Stimulated activated CD4-positive, alpha-beta T cell treated with anti-CD3 and anti-CD28 coated beads, Interleukin-1b, Interleukin-23, amount 100 ng/mL, for 1 hour (primary cell): Measurements from ENCODE around the gene LHFPL4.
A peak's percentile ranks its signal among the peaks of the same experiment; 100 is the strongest.
"Not testable (repeated sequence)": the region's sequence is repeated elsewhere in the genome, so short reads cannot be mapped to it uniquely, and the experiment has no call there.

ENCODE experiments used
- DNase-seq, 2 donors: peaks; one replicate each; pipeline ENCODE4 v3.0.0-alpha.2; 2020; ENCODE audit warnings: low read depth in 2 of 2

Gene LHFPL4

DNA sequence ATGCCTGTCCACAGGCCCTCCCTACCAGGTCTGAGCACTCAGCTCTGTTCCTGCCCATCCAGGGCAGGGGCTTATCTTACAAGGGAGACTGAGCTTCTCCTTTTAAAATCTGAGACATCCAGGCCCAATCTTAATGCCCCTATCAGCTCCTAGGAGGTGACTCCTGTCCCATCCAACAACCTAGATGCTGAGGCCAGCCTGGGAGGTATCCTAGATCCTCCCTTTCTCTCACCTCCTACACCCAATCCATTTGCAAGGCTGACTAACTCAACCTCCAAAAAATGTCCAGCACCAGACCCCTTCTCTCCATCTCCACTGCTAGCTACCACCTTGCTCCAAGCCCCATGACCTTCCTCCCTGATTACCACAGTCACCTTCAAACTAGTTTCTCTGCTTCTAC, 17.4 kb downstream of the LHFPL4 start:
- no peak for DNase-seq

DNA sequence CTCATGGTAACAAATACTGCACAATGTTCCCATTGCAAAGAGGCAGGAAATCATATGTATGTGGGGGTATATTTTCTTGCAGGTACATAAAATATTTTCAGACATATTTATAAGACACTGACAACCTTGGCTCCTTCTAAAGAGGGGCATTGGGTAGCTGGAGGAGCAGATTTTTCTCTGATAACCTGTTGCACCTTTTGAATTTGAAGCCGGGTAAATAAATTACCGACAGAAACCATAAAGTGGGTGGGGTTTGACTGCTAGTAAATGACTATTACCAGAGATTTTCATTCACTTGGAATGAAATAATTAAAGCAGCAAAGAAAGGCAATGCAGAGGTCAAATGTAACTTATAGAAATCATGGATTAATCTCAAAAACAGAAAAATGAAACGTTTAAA, 19.2 kb downstream of the LHFPL4 start:
- DNase-seq, result no peak

DNA sequence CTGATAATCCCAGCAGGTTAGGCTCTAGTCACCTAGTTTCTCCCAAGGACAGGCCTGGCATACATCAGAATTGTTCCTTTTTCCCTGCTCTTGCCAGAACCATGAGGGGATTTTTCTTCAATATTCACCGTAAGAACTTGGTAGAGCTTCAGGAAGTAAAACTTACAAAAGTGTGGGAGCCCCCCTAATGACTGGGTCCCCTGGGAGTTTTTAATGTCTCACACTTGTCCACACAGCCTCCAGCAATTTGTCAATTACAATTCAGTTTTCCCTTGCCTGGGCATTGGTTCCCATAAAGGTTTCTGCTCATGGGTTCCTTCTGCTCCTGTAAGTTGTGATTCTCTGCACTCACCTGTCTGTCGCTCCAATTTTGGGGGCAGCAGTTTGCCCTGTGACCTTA, 28.5 kb downstream of the LHFPL4 start:
- DNase-seq, result no peak

DNA sequence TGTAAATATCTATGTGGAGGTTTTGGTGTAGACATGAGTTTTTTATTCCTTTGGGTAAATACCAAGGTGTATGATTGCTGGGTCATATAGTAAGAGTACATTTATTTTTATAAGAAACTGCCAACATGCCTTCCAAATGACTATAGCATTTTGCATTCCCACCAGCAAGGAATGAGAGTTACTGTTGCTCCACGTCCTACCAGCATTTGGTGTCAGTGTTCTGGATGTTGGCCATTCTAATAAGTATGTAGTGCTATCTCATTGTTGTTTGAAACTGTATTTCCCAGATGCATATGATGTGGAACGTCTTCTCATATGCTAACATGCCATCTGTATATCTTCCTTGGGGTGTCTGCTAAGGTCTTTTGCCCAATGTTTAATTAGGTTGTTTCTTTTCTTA, 38.7 kb downstream of the LHFPL4 start:
- DNase-seq, result no peak

DNA sequence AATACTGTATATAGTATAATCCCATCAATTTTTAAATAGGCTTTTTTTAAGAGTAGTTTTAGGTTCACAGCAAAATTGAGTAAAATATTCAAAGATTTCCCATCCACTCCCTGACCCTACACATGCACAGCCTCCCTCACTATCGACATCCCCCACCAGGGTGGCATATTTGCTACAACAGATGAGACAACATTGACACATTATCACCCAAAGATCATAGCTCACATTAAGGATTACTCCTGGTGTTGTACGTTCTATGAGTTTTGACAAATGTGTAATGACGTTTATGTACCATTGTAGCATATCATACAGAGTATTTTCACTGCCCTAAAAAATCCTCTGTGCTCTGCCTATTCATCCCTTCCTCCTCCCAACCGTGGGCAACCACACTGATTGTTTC, 39.3 kb downstream of the LHFPL4 start:
- no peak for DNase-seq

DNA sequence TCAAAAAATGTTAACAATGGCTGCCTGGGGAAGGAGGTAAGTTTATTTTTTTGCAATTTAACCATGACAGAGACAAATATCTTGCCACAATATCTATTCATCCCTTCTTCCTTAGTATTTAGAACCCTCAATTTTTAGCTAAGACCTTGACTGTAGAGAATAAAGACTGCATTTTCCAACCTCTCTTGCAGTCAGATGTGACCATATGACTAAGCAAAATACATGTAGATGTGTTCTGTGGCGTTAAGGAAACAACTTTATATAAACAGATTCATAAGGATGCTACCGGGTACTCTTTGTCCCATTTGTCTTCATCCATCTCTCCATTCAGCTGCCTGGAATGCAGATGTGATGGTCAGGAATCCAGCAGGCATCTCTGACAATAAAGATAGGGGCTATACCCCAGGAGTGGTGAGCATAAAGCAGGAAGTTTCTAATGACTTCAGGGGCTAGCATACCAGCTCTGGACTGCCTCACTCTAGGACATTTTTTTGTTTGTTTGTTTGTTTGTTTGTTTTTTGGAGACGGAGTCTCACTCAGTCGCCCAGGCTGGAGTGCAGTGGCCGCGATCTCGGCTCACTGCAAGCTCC, 41.1 kb downstream of the LHFPL4 start:
- no peak for DNase-seq

DNA sequence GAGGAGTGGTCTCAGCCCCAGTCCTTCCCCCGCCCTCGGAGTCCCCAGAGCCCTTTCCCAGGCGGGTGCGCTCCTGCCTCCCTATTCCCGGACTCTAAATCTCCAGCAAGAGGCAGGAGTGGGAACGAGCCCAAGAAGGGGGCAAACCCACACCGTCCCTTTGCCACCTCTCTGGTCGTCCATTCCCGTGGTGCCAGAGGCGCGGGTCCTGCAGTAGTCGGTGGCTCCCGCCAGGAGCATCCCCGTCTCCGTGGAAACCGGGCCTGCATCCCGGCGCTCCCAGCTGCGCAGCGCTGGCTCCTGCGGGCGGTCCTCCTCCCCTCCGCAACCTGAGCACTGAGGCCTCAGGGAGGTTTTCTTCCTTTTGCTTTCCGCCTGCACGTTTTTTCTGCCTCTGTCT, 44.8 kb downstream of the LHFPL4 start:
- DNase-seq, result no peak

DNA sequence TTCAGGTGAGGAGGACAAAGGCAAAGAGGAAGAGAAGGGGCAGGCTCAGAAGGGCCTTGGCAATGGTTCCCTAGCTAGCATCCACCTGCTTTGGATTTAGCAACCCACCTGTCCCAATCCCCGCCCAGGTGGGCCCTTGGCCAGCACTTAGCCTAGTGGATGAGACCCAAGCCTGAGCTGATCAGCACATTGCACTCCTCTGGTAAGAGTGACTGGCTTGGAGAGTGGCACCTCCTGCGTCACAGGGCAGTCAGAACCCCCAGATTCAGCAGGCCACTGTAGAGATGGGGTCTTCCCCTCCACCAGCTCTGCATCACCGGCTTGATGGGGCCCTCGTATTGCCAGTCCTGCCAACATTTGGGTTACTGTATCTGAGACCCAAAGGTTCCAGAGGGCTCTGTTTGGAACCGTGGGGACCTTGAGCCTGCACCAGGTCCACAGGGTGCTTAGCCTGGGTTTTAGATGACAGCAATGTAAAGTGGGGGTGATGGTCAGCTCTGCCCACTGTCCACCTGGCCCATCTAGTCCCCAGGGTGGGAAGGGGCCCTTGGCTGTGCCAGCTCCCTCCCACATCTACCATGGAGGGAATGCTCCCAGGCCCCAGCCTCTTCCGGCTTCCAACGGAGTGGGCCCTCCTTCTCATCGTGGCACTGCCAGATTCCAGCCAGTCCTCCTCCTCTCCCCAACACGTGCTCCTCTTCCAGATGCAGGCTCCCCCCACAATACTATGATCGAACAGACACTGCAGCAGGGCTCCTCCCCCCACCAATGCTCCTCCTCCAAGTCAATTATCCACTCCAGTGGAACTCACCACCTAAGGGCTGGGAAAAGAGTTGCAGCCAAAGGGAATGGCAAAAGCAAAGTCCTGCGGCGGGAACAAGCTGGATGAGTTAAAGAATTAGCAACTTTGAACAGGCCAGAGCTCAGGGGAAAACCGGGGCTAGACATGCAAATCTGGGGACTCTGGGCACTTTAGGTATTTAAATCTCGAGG, 45.7 kb downstream of the LHFPL4 start:
- DNase-seq, result no peak

DNA sequence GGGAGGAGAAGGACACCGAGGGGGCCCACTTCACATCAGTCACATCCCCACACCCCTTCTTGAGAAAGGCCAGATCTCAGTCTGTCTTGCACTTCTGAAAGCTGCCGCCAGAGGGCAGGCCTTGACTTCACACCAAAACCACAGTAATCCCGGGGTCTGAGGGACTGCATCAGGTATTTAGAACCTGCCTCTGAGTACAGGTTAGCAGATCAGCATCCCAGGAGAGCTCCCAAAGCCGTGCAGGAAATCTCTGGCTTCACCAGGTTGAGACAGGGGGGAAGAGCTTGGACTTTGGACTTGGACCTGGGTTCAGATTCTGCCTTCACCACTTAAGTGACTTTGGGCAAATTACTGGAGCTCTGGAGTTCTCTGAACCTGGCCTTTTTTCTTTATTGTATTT, 50.3 kb downstream of the LHFPL4 start:
- DNase-seq, result peak; percentile 11 to 54

DNA sequence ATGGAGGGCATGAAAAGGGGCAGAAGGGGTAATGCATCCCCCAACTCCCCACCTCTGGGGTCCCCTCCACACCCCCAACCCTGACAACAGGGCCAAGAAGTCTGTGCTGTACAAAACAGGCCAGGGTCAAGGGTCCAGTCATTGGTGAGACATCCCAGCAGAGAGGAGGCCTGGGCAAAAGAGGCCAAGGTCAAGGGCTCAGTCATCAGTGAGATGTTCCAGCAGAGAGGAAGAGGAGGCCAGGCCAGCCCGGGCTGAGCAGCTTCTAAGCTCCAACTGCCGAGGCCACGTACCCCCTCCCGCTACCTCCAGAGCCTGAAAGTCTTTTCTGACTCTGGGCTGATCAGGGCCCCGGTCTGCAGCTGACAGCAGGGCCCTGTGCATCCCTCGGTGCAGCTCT, 52.4 kb downstream of the LHFPL4 start:
- no peak for DNase-seq

DNA sequence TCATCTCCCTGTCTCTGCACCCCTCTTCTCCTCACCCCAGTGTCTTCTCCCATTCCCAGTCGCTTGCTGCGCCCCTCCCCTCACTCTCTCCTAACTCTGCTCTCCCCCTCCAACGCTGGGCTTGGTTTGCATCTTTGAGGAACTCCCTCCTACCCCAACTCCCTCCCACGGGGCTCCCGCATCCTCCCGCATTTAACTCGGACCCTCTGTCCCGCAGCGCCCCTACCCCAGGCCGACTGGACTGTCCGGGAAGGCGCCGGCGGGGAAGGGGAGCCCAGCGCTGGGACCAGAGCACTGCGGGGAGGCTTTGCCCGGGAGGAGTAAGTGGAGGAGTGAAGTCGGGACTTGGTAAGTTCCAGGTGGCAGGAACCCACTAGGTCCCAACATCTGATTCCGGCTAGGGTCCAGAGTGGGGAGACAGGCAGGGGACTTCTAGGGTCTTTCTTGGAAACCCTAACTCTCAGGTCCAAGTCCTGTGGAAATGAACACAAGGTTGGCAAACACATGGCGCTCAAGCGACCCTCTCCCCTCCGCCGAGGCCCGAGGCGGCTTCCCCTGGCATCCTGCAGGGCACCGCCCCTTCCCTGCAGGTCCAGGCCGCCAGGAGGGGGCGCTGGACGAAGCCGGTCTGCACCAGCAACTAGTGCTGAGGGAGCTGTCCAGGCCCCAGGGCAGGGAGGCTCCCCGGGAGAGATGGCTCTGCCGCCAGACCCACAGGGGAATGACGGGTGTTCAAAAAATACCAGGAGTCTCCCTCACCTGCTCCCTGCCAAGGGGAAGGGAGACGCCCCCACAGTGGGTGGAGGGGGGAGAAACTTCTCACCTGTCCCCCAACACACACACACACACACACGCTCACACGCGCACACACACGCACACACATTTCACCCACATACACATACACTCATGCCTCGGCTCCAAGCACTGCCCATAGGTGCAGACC, 53.2 kb downstream of the LHFPL4 start:
- peak; percentile 7 to 47 for DNase-seq

DNA sequence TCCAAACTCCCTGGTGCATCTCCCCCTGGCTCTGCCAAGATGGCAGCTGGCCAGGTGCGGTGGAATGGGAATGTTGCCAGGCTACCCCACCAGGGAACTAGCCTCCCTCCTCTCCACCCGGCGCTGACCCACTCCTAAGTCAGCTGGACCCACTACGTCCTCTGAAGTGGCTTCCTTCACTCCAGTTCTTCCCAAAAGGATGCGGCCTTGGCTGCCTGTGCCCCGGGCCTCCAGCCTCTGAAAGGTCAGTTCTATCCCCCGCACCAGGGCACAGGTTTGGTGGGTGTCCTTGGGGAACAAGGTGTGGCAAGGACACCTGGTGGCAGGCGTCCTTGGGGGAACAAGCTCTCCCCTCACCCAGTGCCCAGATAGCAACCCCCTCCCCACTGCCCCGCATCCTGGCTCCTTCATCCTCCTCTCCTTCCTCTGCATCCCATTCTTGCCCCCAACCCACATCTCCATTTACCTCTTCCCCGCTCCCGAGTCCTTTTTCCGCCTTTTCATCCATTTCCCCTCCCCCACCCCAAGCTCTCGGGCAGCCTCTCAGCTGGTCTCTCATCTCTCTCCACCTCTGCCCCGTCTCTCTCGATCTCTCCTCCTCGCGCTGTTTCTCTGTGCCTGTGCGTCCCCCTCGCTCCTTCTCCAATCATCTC, 54.0 kb downstream of the LHFPL4 start:
- DNase-seq, result no peak

DNA sequence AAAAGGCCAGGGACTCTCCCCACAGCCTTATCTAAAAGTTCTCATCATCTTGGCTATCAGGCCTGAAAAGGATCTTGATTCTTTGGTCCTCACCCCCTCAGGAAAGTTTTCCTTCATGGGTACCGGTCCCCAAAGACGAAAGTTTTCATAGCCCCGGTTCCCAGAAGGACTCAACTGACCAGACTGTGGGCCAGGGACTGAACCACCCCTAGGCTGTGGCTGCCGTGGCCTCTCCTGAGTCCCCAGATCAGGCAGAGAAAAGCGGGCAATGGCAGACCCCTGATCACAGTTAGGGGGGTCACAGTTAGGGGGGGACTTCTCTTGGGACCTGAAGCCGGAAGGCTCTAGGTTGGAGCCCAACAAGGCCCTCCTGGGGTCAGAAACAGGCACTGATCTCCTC, 54.8 kb downstream of the LHFPL4 start:
- no peak for DNase-seq

DNA sequence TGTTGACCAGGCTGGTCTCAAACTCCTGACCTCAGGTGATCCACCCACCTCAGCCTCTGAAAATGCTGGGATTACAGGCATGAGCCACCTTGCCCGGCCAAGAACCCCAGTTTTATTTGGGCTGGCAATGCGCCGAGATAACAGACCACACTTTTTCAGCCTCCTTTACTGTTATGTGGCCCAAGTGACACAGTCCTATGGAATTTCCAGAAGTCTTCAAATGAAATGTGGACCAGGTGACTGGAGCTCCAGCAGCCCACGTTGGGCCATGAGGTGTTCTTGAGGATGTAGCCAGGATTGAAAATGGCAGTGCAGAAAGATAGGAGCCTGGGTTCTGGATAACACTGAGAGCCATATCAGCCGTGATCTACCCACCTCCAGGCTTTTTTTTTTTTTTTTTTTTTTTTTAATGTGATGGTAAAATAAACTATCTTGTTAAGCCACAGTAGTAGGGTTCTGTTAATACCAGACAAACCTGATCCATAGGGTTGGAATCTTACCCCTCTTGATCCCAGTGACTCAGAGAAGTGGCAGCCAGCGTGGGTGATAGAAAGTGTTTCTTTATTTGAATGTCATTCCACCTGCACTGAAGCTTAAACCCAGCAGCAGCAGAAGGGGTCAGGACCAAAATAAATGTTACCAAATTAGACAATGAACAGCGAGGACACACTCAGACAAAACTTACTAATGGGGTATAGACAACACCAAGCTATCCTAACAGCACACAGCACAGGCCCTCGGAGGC, 55.6 kb downstream of the LHFPL4 start:
- DNase-seq, result no peak

DNA sequence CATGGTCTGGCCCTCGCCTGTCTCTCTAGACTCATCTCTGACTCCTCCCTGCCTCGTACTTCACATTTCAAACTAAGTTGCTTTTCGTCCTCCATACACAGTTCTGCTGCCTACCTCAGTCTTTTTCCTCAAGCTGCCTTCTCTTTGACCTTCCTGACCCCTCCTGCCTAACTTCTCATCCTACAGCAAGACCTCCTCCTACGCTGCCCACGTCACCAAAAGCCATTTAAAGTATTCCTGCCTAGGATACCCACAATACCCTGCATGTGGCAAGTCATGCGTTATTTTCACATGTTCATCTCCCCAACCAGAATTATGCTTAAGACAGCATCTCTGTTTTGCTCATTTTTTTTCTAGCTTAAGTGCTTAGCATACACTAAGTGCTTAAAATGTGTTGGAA, 56.7 kb downstream of the LHFPL4 start:
- DNase-seq, result no peak

DNA sequence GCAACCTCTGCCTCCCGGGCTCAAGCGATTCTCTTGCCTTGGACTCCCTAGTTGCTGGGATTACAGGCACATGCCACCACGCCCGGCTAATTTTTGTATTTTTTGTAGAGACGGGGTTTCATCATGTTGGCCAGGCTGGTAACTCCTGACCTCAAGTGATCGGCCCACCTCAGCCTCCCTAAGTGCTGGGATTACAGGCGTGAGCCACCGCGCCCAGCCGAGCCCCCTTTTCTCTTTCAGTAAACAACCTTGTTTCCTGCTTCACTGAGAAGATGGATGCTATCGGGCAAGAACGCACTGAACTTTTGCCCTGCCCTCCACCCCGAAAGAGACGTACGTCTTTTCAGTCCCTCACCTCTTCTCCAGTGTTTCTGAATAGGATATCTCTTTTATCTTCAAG, 59.6 kb downstream of the LHFPL4 start:
- DNase-seq, result not testable (repeated sequence)

DNA sequence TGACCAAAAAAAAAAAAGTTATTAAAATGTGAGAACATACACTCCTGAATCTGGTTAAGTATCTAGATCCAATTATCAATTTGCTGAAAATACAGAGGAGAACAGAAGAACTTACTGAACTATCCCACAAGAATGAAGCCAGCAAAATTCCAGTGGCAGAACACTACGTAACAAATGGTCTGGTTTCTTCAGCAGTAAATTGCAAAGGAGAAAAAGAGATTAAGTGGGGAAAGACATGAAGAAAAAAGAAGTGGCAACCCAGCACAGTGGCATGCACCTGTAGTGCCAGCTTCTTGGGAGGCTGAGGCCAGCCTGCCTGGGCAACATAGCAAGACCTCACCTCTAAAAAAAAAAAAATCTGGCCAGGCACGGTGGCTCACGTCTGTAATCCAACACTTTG, 62.1 kb downstream of the LHFPL4 start:
- DNase-seq, result no peak

DNA sequence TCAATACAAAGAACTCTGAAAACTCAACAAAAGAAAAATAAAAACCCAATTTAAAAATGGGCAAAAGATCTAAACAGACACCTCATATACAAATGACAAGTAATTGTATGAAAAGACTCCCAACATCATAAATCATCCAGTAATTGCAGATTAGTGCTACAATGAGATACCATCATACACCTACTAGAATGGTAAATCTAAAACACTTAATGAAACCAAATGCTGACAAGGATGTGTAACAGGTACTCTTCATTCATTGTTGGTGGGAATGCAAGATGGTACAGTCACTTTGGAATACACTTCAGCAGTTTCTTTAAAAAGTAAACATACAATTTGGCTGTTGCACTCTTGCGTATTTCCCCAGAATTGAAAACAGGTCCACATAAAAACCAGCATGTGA, 68.4 kb downstream of the LHFPL4 start:
- no peak for DNase-seq

DNA sequence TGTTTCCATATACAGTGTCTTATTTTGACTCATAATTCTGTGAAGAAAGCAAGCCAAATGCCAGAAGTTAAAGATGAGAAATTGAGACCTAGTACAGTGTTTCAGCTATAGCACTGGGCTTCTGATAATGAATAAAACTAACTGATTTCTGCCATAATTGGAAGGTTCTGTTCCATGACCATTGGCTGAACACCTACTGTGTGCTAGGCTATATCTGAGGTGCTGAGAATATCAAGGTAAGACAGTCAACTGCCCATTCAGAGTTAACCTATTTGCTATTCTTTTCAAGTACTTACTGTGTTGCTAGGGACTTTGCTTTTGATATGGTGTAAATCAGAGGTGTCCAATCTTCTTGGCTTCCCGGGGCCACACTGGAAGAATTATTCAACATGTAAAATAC, 73.4 kb downstream of the LHFPL4 start:
- DNase-seq, result no peak

DNA sequence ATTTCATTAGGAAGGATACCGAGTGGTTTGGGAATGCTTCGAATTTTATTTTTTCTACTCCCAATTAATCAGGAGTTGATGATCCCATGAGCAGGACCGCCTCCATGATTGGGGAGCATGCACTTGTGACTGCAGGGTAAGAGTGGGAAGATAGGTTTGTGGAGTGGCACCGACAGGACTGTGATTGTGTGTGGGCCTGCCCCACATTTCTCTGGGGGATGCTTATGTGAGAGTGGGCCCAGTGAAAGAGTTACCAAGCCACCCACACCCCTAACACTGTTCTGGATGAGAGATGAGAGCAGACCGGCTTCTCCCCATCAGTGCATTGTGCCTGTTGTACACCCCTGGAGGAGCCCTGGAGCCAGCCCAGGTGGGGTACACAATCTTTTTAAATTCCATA, 76.7 kb downstream of the LHFPL4 start:
- DNase-seq, result no peak

DNA sequence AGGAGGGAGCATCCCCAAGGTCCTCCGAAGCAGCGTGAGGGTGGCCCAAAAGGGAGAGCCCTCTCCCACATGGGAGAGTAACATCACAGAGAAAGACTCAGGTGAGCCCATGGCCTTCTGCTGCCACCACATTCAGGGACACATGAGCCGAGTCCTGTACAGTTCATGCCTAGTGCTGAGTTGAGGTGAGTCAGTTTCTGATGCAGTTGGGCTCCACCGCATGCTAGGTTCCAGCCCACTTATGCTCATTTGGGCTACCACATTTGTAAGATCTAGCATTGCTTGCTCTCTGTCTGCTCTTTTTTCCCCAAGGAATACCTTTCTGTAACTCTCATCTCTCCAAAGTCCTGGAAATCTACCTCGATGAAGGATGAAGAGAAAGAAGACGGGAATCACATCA, 79.1 kb downstream of the LHFPL4 start:
- DNase-seq, result no peak
